Lung (tissue), 12 donors: ENCODE results near the gene HTRA2. TPM values are rescaled to one million over a fixed set of nuclear protein-coding genes. Genes with fewer than 3 reads are reported as not detected.

Experiments used
- ATAC-seq: fragments of 200-7000 bp; cut with Tn5 transposase; one replicate; pipeline ENCODE4 v1.9.1; 2020; ENCODE audit warnings: moderate number of reproducible peaks; ENCODE audit not compliant: insufficient read depth, low FRiP score
- DNase-seq, 3 donors: peaks; one replicate each; pipeline ENCODE4 v3.0.0-alpha.2; 2013 to 2017
- H3K27ac ChIP-seq, 2 donors: one replicate each; pipeline ENCODE4 v1.5.1; 2013; ENCODE audit warnings: mild to moderate bottlenecking in 2 of 2, moderate library complexity in 2 of 2, control low read depth in 1 of 2, inconsistent platforms in 1 of 2, low read depth in 1 of 2, low read length in 1 of 2
- H3K27me3 ChIP-seq, 3 donors: one replicate each; pipeline ENCODE4 v1.5.1; 2013; ENCODE audit warnings: low read length in 2 of 3; ENCODE audit not compliant: control insufficient read depth in 3 of 3, insufficient read depth in 3 of 3
- H3K36me3 ChIP-seq, 4 donors: one replicate each; pipeline ENCODE4 v1.5.1; 2013; ENCODE audit warnings: low read length in 4 of 4, mild to moderate bottlenecking in 1 of 4, moderate library complexity in 1 of 4; ENCODE audit not compliant: control insufficient read depth in 4 of 4, insufficient read depth in 4 of 4
- H3K4me1 ChIP-seq, 5 donors: one replicate each; pipeline ENCODE4 v1.5.1; 2013; ENCODE audit warnings: low read length in 5 of 5, mild to moderate bottlenecking in 2 of 5, moderate library complexity in 1 of 5; ENCODE audit not compliant: control insufficient read depth in 5 of 5, insufficient read depth in 5 of 5
- H3K4me3 ChIP-seq: one replicate; pipeline ENCODE4 v1.5.1; 2013; ENCODE audit warnings: mild to moderate bottlenecking, control low read depth, moderate library complexity
- H3K9ac ChIP-seq, 2 donors: one replicate each; pipeline ENCODE4 v1.5.1; 2013; ENCODE audit warnings: low read length in 2 of 2, control low read depth in 1 of 2; ENCODE audit not compliant: insufficient read depth in 1 of 2
- H3K9me3 ChIP-seq, 4 donors: one replicate each; pipeline ENCODE4 v1.5.1; 2013; ENCODE audit warnings: low read length in 3 of 4, mild to moderate bottlenecking in 1 of 4, moderate library complexity in 1 of 4; ENCODE audit not compliant: control insufficient read depth in 4 of 4, insufficient read depth in 3 of 4
- CTCF ChIP-seq: IDR thresholded peaks from 2 replicates; pipeline ENCODE4 v1.5.1; 2012; ENCODE audit warnings: mild to moderate bottlenecking; ENCODE audit errors: control extremely low read depth, extremely low read depth
- whole genome bisulfite sequencing, 2 donors: extraction: QIAGEN DNeasy Blood & Tissue Kit; methylation state at CpG; one replicate each; pipeline ENCODE4 v1.1.7; 2013; 5-methylcytosine and 5-hydroxymethylcytosine counted together
- polyA plus RNA-seq, 2 donors: library from polyadenylated mRNA; stranded (reverse); fragments of 200-250 nt; gene quantifications; one replicate each; pipeline ENCODE4 v1.2.1, GENCODE V29; 2013
- total RNA-seq, 2 donors: library from RNA; depleted of rRNA in 1 of 2; stranded (reverse); fragments of >200 nt in 1 of 2; gene quantifications; one replicate each; pipeline ENCODE4 v1.2.1, GENCODE V29; 2014 to 2021
- donor health status: control.
- donor health status: control.
- donor health status: Bipolar disorder and iron deficiency.
- donor health status: healthy.
- donor health status: DM: yes; HTN: yes; CAD: no.

Gene HTRA2
- total and polyA plus RNA-seq, 4 donors, result 26.6 to 42.1 (median 31.6) TPM

GRCh38 chr2:74531666-74532065, 1.9 kb downstream of the HTRA2 start:
- TF ChIP-seq CTCF, result no peak
- Histone ChIP-seq H3K27ac (no peak overlapping the region), H3K9ac (no peak overlapping the region), H3K4me1 (peaks cover 8 to 23% (median 11%) of the 10 kb centered on the region in 5 donors), H3K27me3 (no peaks in the 10 kb centered on the region), H3K36me3 (peaks cover 10 to 37% (median 24%) of the 10 kb centered on the region in 4 donors), H3K9me3 (no peaks in the 10 kb centered on the region), H3K4me3 (no peak overlapping the region)
- WGBS, 2 donors, result 72 to 83% methylated on average over 7 of the region's 7 CpGs
- DNase-seq, result no peak
- ATAC-seq, result no peak

GRCh38 chr2:74532222-74532621, 2.5 kb downstream of the HTRA2 start:
- peaks cover 5 to 32% (median 20%) of the 10 kb centered on the region in 4 donors for H3K36me3 ChIP-seq
- DNase-seq, result peak in 2 of 3 donors; percentile 62 to 71

GRCh38 chr2:74533464-74533863, 3.7 kb downstream of the HTRA2 start:
- WGBS, 2 donors, result 83 to 88% methylated on average over 4 of the region's 4 CpGs
- DNase-seq, result no peak
- no peak for ATAC-seq
- Histone ChIP-seq H3K4me3 (no peak overlapping the region), H3K27me3 (no peaks in the 10 kb centered on the region), H3K27ac (no peak overlapping the region), H3K9ac (no peak overlapping the region), H3K9me3 (no peaks in the 10 kb centered on the region), H3K36me3 (peaks cover 5 to 23% (median 13%) of the 10 kb centered on the region in 4 donors), H3K4me1 (peaks cover 3 to 17% (median 8%) of the 10 kb centered on the region in 5 donors)
- TF ChIP-seq CTCF, result no peak

More at GRCh38 chr2:74532222-74532621, 2.5 kb downstream of the HTRA2 start:
- TF ChIP-seq CTCF, result peak; percentile 6
- Histone ChIP-seq H3K4me3 (no peak overlapping the region), H3K9me3 (no peaks in the 10 kb centered on the region), H3K9ac (no peak overlapping the region), H3K27ac (no peak overlapping the region), H3K4me1 (peaks cover 8 to 23% (median 11%) of the 10 kb centered on the region in 5 donors), H3K27me3 (no peaks in the 10 kb centered on the region)
- no peak for ATAC-seq

- no peak overlapping the region for H3K27ac ChIP-seq
- H3K9ac ChIP-seq, result no peak overlapping the region
- TF ChIP-seq CTCF, result no peak
- ATAC-seq (no peak), DNase-seq (no peak)
- no peak overlapping the region for H3K4me3 ChIP-seq
- peaks cover 0 to 12% (median 5%) of the 10 kb centered on the region in 5 donors for H3K4me1 ChIP-seq
- WGBS, 2 donors, result 84 to 87% methylated on average over 12 of the region's 12 CpGs
- no peaks in the 10 kb centered on the region for H3K9me3 ChIP-seq
- no peaks in the 10 kb centered on the region for H3K27me3 ChIP-seq
- H3K36me3 ChIP-seq, result peaks cover 5 to 23% (median 12%) of the 10 kb centered on the region in 4 donors
Measured at GRCh38 chr2:74534411-74534810, 4.7 kb downstream of the HTRA2 start.
